HEK293T (cell line): ENCODE data around the gene MT1A.
"Not testable (repeated sequence)": the region's sequence is repeated elsewhere in the genome, so short reads cannot be mapped to it uniquely, and the experiment has no call there.

Experiments used
- CTCF ChIA-PET: fragments of 350-600 bp; formaldehyde crosslinking; extraction: SDS; loops from one replicate; lab custom pipeline; 2021; ENCODE audit warnings: antibody characterized with exemption, inconsistent platforms; lab: Yijun Ruan, JAX
- POLR2A ChIA-PET: fragments of 350-600 bp; formaldehyde crosslinking; extraction: SDS; loops from one replicate; lab custom pipeline; 2020; ENCODE audit warnings: antibody characterized with exemption, inconsistent platforms; lab: Yijun Ruan, JAX
- DNase-seq: peaks from one replicate; pipeline ENCODE4 v3.0.0; 2012; ENCODE audit warnings: mixed read lengths; ENCODE audit errors: extremely low spot score
- ARNT ChIP-seq: fragments of 450-650 bp; IDR thresholded peaks from 2 replicates; pipeline ENCODE4 v1.6.1; 2017; ENCODE audit warnings: mild to moderate bottlenecking
- BHLHE40 ChIP-seq: fragments of 450-650 bp; IDR thresholded peaks from 2 replicates; pipeline ENCODE4 v1.6.1; 2016; ENCODE audit warnings: mild to moderate bottlenecking, moderate library complexity, borderline replicate concordance
- CTBP1 ChIP-seq: fragments of 450-650 bp; IDR thresholded peaks from 2 replicates; pipeline ENCODE4 v1.6.1; 2016; ENCODE audit warnings: borderline replicate concordance
- ELF4 ChIP-seq: fragments of 450-650 bp; IDR thresholded peaks from 2 replicates; pipeline ENCODE4 v1.6.1; 2017; ENCODE audit warnings: antibody characterized with exemption
- FOXA1 ChIP-seq: fragments of 450-650 bp; IDR thresholded peaks from 2 replicates; pipeline ENCODE4 v1.6.1; 2016; ENCODE audit warnings: mild to moderate bottlenecking
- FOXK2 ChIP-seq: fragments of 450-650 bp; IDR thresholded peaks from 2 replicates; pipeline ENCODE4 v1.6.1; 2016; ENCODE audit warnings: mild to moderate bottlenecking
- FOXM1 ChIP-seq: fragments of 450-650 bp; IDR thresholded peaks from 2 replicates; pipeline ENCODE4 v1.6.1; 2017; ENCODE audit warnings: mild to moderate bottlenecking, borderline replicate concordance
- HDGF ChIP-seq: fragments of 450-650 bp; IDR thresholded peaks from 2 replicates; pipeline ENCODE4 v1.6.1; 2017; ENCODE audit warnings: antibody characterized with exemption, borderline replicate concordance
- L3MBTL2 ChIP-seq: fragments of 450-650 bp; conservative IDR thresholded peaks from 2 replicates; pipeline ENCODE4 v1.6.1; 2016; ENCODE audit warnings: mild to moderate bottlenecking
- LEF1 ChIP-seq: fragments of 450-650 bp; IDR thresholded peaks from 2 replicates; pipeline ENCODE4 v1.6.1; 2017; ENCODE audit warnings: mild to moderate bottlenecking, borderline replicate concordance
- NFRKB ChIP-seq: fragments of 450-650 bp; IDR thresholded peaks from 2 replicates; pipeline ENCODE4 v1.6.1; 2016; ENCODE audit warnings: mild to moderate bottlenecking, moderate library complexity
- SP1 ChIP-seq: fragments of 450-650 bp; IDR thresholded peaks from 2 replicates; pipeline ENCODE4 v1.6.1; 2017
- SUZ12 ChIP-seq: fragments of 450-650 bp; IDR thresholded peaks from 2 replicates; pipeline ENCODE4 v1.6.1; 2016; ENCODE audit warnings: mild to moderate bottlenecking
- TARDBP ChIP-seq: fragments of 450-650 bp; IDR thresholded peaks from 2 replicates; pipeline ENCODE4 v1.6.1; 2016
- ZNF384 ChIP-seq: fragments of 450-650 bp; IDR thresholded peaks from 2 replicates; pipeline ENCODE4 v1.6.1; 2016
- TF ChIP-seq, protein P1 (sequence below): fragments of 450-650 bp; IDR thresholded peaks from 2 replicates; pipeline ENCODE4 v1.6.1; 2016

Gene MT1A

GRCh38 chr16:56613706-56614105, 24.8 kb upstream of the MT1A start:
- ChIA-PET POLR2A (no interaction called here), CTCF (interaction anchor here (1.1 kb wide), 1 partner anchor 10 kb away, joined by 4 read pairs; no protein-coding TSS in a partner anchor)
- TF ChIP-seq ARNT (no peak), NFRKB (no peak), TARDBP (no peak), CTBP1 (no peak), L3MBTL2 (no peak)
- DNase-seq: no peak

GRCh38 chr16:56614549-56614991, 23.9 kb upstream of the MT1A start:
- ChIA-PET POLR2A (no interaction called here), CTCF (no interaction called here)
- DNase-seq: no peak
- TF ChIP-seq TARDBP (no peak), ELF4 (no peak), LEF1 (no peak), SP1 (no peak)

GRCh38 chr16:56615353-56615752, 23.1 kb upstream of the MT1A start:
- TF ChIP-seq SP1: no peak
- no peak for TF ChIP-seq LEF1
- no peak for TF ChIP-seq FOXM1
- CTCF ChIA-PET: interaction anchor here (0.6 kb wide), 1 partner anchor 1170 kb away, joined by 3 read pairs; no protein-coding TSS in a partner anchor
- POLR2A ChIA-PET: no interaction called here
- no peak for DNase-seq

DNA sequence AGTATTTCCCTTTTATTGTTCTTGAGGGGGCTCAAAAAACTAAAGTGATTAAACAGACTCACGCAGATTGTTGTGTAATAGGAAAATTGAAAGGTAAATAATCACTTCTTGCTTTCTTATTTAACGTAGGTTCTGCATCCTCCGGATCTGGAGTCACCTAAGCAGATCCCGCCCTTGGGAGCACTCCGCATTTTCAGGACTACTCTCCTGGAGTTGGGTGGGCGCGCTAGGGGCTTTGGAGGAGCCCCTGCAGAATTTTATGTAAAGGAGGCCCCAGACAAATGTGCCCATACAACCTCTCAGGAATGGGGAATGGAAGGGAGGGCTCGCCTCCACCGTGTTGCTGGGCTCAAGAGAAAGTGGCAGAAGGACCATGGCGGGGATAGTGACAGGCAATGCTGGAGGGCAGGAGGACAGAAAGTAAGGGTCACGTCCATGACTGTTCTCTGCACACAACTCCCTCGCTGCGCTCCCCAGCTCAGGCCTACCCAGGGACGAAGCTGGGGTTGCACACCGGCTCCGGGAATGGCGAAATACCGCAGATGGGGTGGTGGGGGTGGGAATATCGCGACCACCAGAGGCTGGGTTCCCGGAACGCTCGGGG, 21.8 kb upstream of the MT1A start:
- POLR2A ChIA-PET: no interaction called here
- CTCF ChIA-PET: no interaction called here
- TF ChIP-seq SUZ12: no peak
- TF ChIP-seq FOXM1: no peak
- no peak for TF ChIP-seq FOXA1
- no peak for TF ChIP-seq ZNF384
- no peak for TF ChIP-seq BHLHE40
- TF ChIP-seq ELF4: no peak
- no peak for TF ChIP-seq HDGF
- TF ChIP-seq L3MBTL2: no peak
- no peak for TF ChIP-seq TARDBP
- TF ChIP-seq ARNT: no peak
- no peak for TF ChIP-seq NFRKB
- no peak for DNase-seq

- DNase-seq: no peak
Measured at GRCh38 chr16:56617212-56618085, 21.0 kb upstream of the MT1A start.

DNA sequence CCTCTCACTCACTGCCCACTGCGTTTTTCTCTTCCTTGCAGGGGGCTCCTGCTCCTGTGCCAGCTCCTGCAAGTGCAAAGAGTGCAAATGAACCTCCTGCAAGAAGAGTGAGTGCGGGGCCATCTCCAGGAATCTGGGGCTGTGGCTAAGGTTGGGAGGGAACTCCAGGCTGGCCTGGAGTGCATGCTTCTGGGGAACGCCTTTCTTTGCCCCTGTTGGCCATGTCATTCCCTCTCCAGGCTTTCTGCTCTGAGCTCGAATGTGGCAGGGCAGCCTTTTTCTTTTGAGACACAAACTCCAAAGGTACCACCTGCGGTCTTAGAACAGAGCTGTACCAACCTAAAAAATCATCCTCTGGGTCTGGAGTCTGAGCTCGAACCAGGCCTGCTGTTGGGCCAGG, 20.3 kb upstream of the MT1A start:
- CTCF ChIA-PET: no interaction called here
- TF ChIP-seq ELF4: no peak
- no peak for TF ChIP-seq ZNF384
- TF ChIP-seq FOXM1: no peak
- TF ChIP-seq L3MBTL2: no peak
- TF ChIP-seq FOXA1: no peak
- TF ChIP-seq SP1: no peak
- TF ChIP-seq HDGF: no peak
- TF ChIP-seq CTBP1: no peak
- TF ChIP-seq TARDBP: no peak
- TF ChIP-seq, protein P1, sequence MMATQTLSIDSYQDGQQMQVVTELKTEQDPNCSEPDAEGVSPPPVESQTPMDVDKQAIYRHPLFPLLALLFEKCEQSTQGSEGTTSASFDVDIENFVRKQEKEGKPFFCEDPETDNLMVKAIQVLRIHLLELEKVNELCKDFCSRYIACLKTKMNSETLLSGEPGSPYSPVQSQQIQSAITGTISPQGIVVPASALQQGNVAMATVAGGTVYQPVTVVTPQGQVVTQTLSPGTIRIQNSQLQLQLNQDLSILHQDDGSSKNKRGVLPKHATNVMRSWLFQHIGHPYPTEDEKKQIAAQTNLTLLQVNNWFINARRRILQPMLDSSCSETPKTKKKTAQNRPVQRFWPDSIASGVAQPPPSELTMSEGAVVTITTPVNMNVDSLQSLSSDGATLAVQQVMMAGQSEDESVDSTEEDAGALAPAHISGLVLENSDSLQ: no peak
- TF ChIP-seq NFRKB: no peak
- TF ChIP-seq ARNT: no peak
- no peak for TF ChIP-seq FOXK2
- no peak for TF ChIP-seq LEF1
- POLR2A ChIA-PET: interaction anchor here (2.2 kb wide), 1 partner anchor 10 kb away, joined by 8 read pairs; the partner anchor contains the start of gene MT2A
- DNase-seq: no peak

More at GRCh38 chr16:56617212-56618085, 21.0 kb upstream of the MT1A start:
- ChIA-PET POLR2A (interaction anchor here (2.2 kb wide), 1 partner anchor 9 kb away, joined by 8 read pairs; the partner anchor contains the start of gene MT2A), CTCF (no interaction called here)
- no peak for TF ChIP-seq BHLHE40
- no peak for TF ChIP-seq L3MBTL2
- no peak for TF ChIP-seq CTBP1
- TF ChIP-seq ELF4: no peak
- no peak for TF ChIP-seq FOXK2
- TF ChIP-seq SP1: no peak
- TF ChIP-seq ZNF384: no peak
- no peak for TF ChIP-seq FOXA1
- TF ChIP-seq SUZ12: no peak
- no peak for TF ChIP-seq LEF1
- TF ChIP-seq ARNT: no peak
- no peak for TF ChIP-seq FOXM1
- TF ChIP-seq NFRKB: no peak
- no peak for TF ChIP-seq HDGF

DNA sequence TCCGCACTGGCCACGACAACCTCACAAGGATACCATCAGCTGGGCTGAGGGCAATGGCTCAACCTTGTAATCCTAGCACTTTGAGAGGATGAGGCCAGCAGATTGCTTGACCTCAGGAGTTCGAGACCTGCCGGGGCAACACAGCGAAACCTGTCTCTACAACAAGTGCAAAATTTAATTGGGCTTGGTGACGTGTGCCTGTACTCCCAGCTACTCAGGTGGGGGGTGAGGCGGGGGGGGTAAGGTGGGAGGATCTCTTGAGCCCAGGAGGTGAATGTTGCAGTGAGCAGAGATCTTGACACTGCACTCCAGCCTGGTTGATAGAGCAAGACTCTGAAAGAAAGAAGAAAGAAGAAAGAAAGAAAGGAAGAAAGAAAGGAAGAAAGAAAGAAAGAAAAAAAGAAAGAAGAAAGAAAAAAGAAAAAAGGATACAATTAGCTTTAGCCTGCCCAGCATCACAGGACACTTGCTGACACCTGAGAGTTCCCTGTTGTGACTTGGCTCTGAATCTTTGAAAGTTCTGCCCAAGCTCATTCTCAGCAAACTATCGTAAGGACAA, 18.0 kb upstream of the MT1A start:
- TF ChIP-seq L3MBTL2 (no peak), BHLHE40 (no peak), ELF4 (no peak), ARNT (no peak), SUZ12 (no peak), NFRKB (no peak), FOXM1 (no peak), SP1 (no peak), TARDBP (no peak), FOXK2 (no peak), FOXA1 (no peak), HDGF (no peak)
- TF ChIP-seq, protein P1: no peak
- POLR2A ChIA-PET: no interaction called here
- no peak for DNase-seq
- CTCF ChIA-PET: no interaction called here

DNA sequence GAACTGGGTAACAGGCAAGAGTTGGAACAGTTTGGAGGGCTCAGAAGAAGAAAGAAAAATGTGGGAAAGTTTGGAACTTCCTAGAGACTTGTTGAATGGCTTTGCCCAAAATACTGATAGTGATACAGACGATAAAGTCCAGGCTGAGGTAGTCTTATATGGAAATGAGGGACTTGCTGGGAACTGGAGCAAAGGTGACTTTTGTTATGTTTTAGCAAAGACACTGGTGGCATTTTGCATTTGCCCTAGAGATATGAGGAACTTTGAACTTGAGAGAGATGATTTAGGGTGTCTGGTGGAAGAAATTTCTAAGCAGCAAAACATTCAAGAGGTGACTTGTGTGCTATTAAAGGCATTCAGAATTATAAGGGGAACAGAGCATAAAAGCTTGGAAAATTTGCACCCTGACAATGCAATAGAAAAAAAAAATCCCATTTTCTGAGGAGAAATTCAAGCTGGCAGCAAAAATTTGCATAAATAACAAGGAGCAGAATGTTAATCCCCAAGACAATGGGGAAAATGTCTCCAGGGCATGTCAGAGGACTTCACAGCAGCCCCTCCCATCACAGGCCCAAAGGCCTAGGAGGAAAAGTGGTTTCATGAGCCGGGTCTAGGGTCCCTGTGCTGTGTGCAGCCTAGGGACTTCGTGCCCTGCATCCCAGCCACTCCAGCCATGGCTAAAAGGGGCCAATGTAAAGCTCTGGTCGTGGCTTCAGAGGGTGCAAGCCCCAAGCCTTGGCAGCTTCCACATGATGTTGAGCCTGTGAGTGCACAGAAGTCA, 16.6 kb upstream of the MT1A start:
- CTCF ChIA-PET, DNase-seq, POLR2A ChIA-PET: not testable (repeated sequence)

DNA sequence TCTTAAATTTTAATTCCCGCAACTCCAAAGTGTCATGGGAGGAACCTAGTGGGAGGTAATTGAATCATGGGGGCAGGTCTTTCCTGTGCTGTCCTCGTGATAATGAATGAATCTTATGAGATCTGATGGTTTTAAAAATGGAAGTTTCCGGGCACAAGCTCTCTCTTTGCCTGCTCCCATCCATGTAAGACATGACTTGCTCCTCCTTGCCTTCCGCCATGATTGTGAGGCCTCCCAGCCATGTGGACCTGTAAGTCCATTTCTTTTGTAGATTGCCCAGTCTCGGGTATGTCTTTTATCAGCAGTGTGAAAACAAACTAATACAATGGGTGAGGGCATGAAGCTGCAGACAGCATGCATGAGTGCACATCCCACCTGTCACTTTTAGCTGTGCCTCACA, 15.3 kb upstream of the MT1A start:
- ChIA-PET CTCF (interaction anchor here (1.4 kb wide), 1 partner anchor 23 kb away, joined by 5 read pairs; no protein-coding TSS in a partner anchor), POLR2A (interaction anchor here (1.4 kb wide), 1 partner anchor 15 kb away, joined by 6 read pairs; the partner anchor contains the start of gene MT2A)
- DNase-seq: not testable (repeated sequence)
